H1 (cell line): ENCODE results near the gene IL31RA. TPM values are rescaled to one million over a fixed set of nuclear protein-coding genes. Genes with fewer than 3 reads are reported as not detected.

Experiments used
- CTCF ChIA-PET: fragments of 300-600 bp; sonication (Branson Sonifier 250); formaldehyde crosslinking; loops from one replicate; lab custom pipeline; 2021; ENCODE audit not compliant: partially characterized antibody; lab: Charles Lee
- POLR2A ChIA-PET: fragments of 300-600 bp; sonication (Branson Sonifier 250); formaldehyde crosslinking; loops from one replicate; lab custom pipeline; 2021; ENCODE audit warnings: inconsistent platforms; ENCODE audit not compliant: partially characterized antibody; lab: Charles Lee
- DNase-seq, 2 experiments: peaks; one replicate each; pipeline versions ENCODE4 v3.0.0 to v3.0.0-alpha.2; 2010 to 2022; ENCODE audit warnings: low spot score in 2 of 2, low read depth in 1 of 2, mixed read lengths in 1 of 2
- FAIRE-seq: peaks from 2 replicates; lab custom pipeline; 2011; peaks lifted over from hg19 to GRCh38; lab: Jason Lieb, UNC
- H2AFZ ChIP-seq: 2 replicates; pipeline ENCODE4 v1.8.1; 2012; ENCODE audit warnings: low read length, inconsistent platforms
- H2AK5ac ChIP-seq: 2 replicates; pipeline ENCODE4 v1.6.1; 2013; ENCODE audit warnings: low read depth, low read length
- H2BK120ac ChIP-seq: replicated peaks from 2 replicates; pipeline ENCODE3; 2013; ENCODE audit warnings: low read depth, low read length, inconsistent platforms
- H2BK12ac ChIP-seq: 2 replicates; pipeline ENCODE4 v1.6.1; 2013; ENCODE audit warnings: low read depth, low read length
- H2BK15ac ChIP-seq: 2 replicates; pipeline ENCODE4 v1.6.1; 2013; ENCODE audit warnings: low read length
- H2BK20ac ChIP-seq: 2 replicates; pipeline ENCODE4 v1.6.1; 2013; ENCODE audit warnings: low read length
- H2BK5ac ChIP-seq: 2 replicates; pipeline ENCODE4 v1.6.1; 2013; ENCODE audit warnings: low read depth, low read length
- H3K14ac ChIP-seq: 2 replicates; pipeline ENCODE4 v1.6.1; 2013; ENCODE audit warnings: inconsistent platforms; ENCODE audit not compliant: insufficient read length
- H3K18ac ChIP-seq: 2 replicates; pipeline ENCODE4 v1.6.1; 2013; ENCODE audit warnings: low read length; ENCODE audit errors: extremely low read depth
- H3K23ac ChIP-seq: 2 replicates; pipeline ENCODE4 v1.6.1; 2013; ENCODE audit warnings: inconsistent platforms; ENCODE audit not compliant: insufficient read length
- H3K23me2 ChIP-seq: 2 replicates; pipeline ENCODE4 v1.6.1; 2013; ENCODE audit warnings: low read depth, low read length
- H3K27ac ChIP-seq: 2 replicates; pipeline ENCODE4 v1.6.1; 2011; ENCODE audit warnings: low read depth, low read length, inconsistent platforms
- H3K27me3 ChIP-seq, 4 experiments: replicated peaks in 1 of 4; 1 replicate in 1 of 4; 2 replicates in 3 of 4; pipeline versions ENCODE4 v1.6.1 to v1.8.1; 2011 to 2013; ENCODE audit warnings: low read length in 3 of 4, mild to moderate bottlenecking in 3 of 4, inconsistent platforms in 2 of 4, mixed read lengths in 2 of 4, moderate library complexity in 1 of 4; ENCODE audit not compliant: control insufficient read depth in 3 of 4, insufficient read depth in 3 of 4; ENCODE audit errors: extremely low read depth in 1 of 4
- H3K36me3 ChIP-seq, 4 experiments: 2 replicates each; pipeline versions ENCODE4 v1.6.1 to v1.8.1; 2011 to 2013; ENCODE audit warnings: mild to moderate bottlenecking in 4 of 4, low read length in 3 of 4, moderate library complexity in 2 of 4, control low read depth in 1 of 4, inconsistent platforms in 1 of 4; ENCODE audit not compliant: insufficient read depth in 4 of 4, control insufficient read depth in 2 of 4
- H3K4ac ChIP-seq: replicated peaks from 2 replicates; pipeline ENCODE3; 2013; ENCODE audit warnings: low read length, low read depth, mixed read lengths, inconsistent platforms; ENCODE audit not compliant: insufficient read length
- H3K4me1 ChIP-seq, 4 experiments: replicated peaks in 1 of 4; 1 replicate in 1 of 4; 2 replicates in 3 of 4; pipeline versions ENCODE4 v1.6.1 to v1.8.1; 2011 to 2013; ENCODE audit warnings: low read length in 3 of 4, inconsistent platforms in 2 of 4, mixed read lengths in 1 of 4; ENCODE audit not compliant: insufficient read depth in 4 of 4, control insufficient read depth in 3 of 4
- H3K4me2 ChIP-seq, 2 experiments: 2 replicates each; pipeline versions ENCODE4 v1.6.1 to v1.8.1; 2011 to 2013; ENCODE audit warnings: low read depth in 2 of 2, low read length in 2 of 2, control low read depth in 1 of 2, inconsistent platforms in 1 of 2, mild to moderate bottlenecking in 1 of 2; ENCODE audit not compliant: insufficient read depth in 1 of 2
- H3K4me3 ChIP-seq, 4 experiments: fragments of 200-600, 300-600 bp in 1 of 4; sonication (generic), shearing (Covaris generic), sonication (Bioruptor Twin) in 1 of 4; 2 replicates each; pipeline versions ENCODE4 v1.5.1 to v1.8.1; 2011 to 2016; ENCODE audit warnings: low read length in 4 of 4, low read depth in 3 of 4, control low read depth in 2 of 4, inconsistent platforms in 2 of 4, mild to moderate bottlenecking in 2 of 4, mixed read lengths in 1 of 4, moderate library complexity in 1 of 4; ENCODE audit not compliant: insufficient read depth in 2 of 4; ENCODE audit errors: extremely low read depth in 1 of 4
- H3K56ac ChIP-seq: replicated peaks from 2 replicates; pipeline ENCODE3; 2013; ENCODE audit warnings: low read depth, mild to moderate bottlenecking, mixed read lengths, low read length, inconsistent platforms; ENCODE audit not compliant: insufficient read length
- H3K79me1 ChIP-seq: 2 replicates; pipeline ENCODE4 v1.6.1; 2013; ENCODE audit warnings: low read depth, low read length, control low read depth
- H3K79me2 ChIP-seq, 2 experiments: 2 replicates each; pipeline versions ENCODE4 v1.6.1 to v1.8.1; 2012 to 2013; ENCODE audit warnings: low read length in 2 of 2, mild to moderate bottlenecking in 2 of 2, inconsistent platforms in 1 of 2; ENCODE audit not compliant: insufficient read depth in 2 of 2, control insufficient read depth in 1 of 2
- H3K9ac ChIP-seq, 4 experiments: replicated peaks in 1 of 4; 1 replicate in 1 of 4; 2 replicates in 3 of 4; pipeline versions ENCODE4 v1.6.1 to v1.8.1; 2011 to 2013; ENCODE audit warnings: low read depth in 3 of 4, low read length in 3 of 4, control low read depth in 2 of 4, mild to moderate bottlenecking in 2 of 4, moderate library complexity in 2 of 4, inconsistent platforms in 1 of 4; ENCODE audit errors: extremely low read depth in 1 of 4
- H3K9me3 ChIP-seq, 2 experiments: 2 replicates each; pipeline versions ENCODE4 v1.6.1 to v1.8.1; 2012 to 2013; ENCODE audit warnings: mild to moderate bottlenecking in 2 of 2, moderate library complexity in 2 of 2, control low read depth in 1 of 2, inconsistent platforms in 1 of 2, low read depth in 1 of 2, low read length in 1 of 2, mixed read lengths in 1 of 2; ENCODE audit not compliant: insufficient read depth in 2 of 2
- H4K20me1 ChIP-seq, 2 experiments: replicated peaks in 1 of 2; 2 replicates each; pipeline versions ENCODE3 to v1.8.1; 2011 to 2013; ENCODE audit warnings: inconsistent platforms in 2 of 2, low read length in 2 of 2, mild to moderate bottlenecking in 1 of 2; ENCODE audit not compliant: insufficient read depth in 2 of 2, control insufficient read depth in 1 of 2
- H4K5ac ChIP-seq: 2 replicates; pipeline ENCODE4 v1.6.1; 2013; ENCODE audit warnings: low read length, low read depth, mixed read lengths, inconsistent platforms; ENCODE audit not compliant: insufficient read length
- H4K8ac ChIP-seq: 2 replicates; pipeline ENCODE4 v1.8.0; 2013; ENCODE audit warnings: mild to moderate bottlenecking, moderate library complexity, low read length, inconsistent platforms; ENCODE audit not compliant: insufficient read depth; ENCODE audit errors: extremely low read depth
- H4K91ac ChIP-seq: replicated peaks from 2 replicates; pipeline ENCODE3; 2013; ENCODE audit warnings: low read length, mixed read lengths, inconsistent platforms; ENCODE audit not compliant: insufficient read length
- GTF2F1 ChIP-seq: IDR thresholded peaks from 2 replicates; pipeline ENCODE4 v1.6.1; 2012; ENCODE audit warnings: low read depth, low read length, improper control_type of control experiment, borderline replicate concordance
- HDAC2 ChIP-seq, 2 experiments: fragments of 300-600 bp in 1 of 2; sonication (generic) in 1 of 2; IDR thresholded peaks; 2 replicates each; pipeline ENCODE4 v1.6.1; 2011 to 2012; ENCODE audit warnings: low read depth in 2 of 2, low read length in 2 of 2, mild to moderate bottlenecking in 2 of 2, moderate library complexity in 2 of 2, borderline replicate concordance in 1 of 2, inconsistent platforms in 1 of 2
- JUND ChIP-seq: IDR thresholded peaks from 2 replicates; pipeline ENCODE4 v1.6.1; 2011; ENCODE audit warnings: mild to moderate bottlenecking, improper control_type of control experiment, low read length
- KDM1A ChIP-seq: fragments of 200-600, 300-600 bp; sonication (generic); IDR thresholded peaks from 2 replicates; pipeline ENCODE4 v1.7.1; 2016; ENCODE audit warnings: mild to moderate bottlenecking, low read length, borderline replicate concordance
- KDM4A ChIP-seq: IDR thresholded peaks from one replicate; pipeline ENCODE4 v1.7.1; 2012; ENCODE audit warnings: low read depth, mild to moderate bottlenecking, moderate library complexity, low read length, inconsistent platforms; ENCODE audit not compliant: severe bottlenecking
- POLR2A ChIP-seq, 2 experiments: IDR thresholded peaks; 1 replicate in 1 of 2; 2 replicates in 1 of 2; pipeline ENCODE4 v1.6.1; 2011; ENCODE audit warnings: low read depth in 2 of 2, low read length in 2 of 2, mild to moderate bottlenecking in 2 of 2; ENCODE audit errors: control extremely low read depth in 1 of 2
- SIX5 ChIP-seq: IDR thresholded peaks from 2 replicates; pipeline ENCODE4 v1.6.1; 2011; ENCODE audit warnings: mild to moderate bottlenecking, low read depth, low read length
- SUZ12 ChIP-seq: fragments of 200-600 bp; sonication (generic); IDR thresholded peaks from 2 replicates; pipeline ENCODE4 v1.6.1; 2012; ENCODE audit warnings: mild to moderate bottlenecking, inconsistent platforms, low read length, moderate library complexity, mixed read lengths
- TAF7 ChIP-seq: optimal IDR thresholded peaks from 2 replicates; pipeline ENCODE3; 2011; ENCODE audit warnings: low read depth, mild to moderate bottlenecking, inconsistent platforms, low read length, moderate library complexity, borderline replicate concordance
- WGBS, 2 experiments: shearing (Covaris generic) in 1 of 2; methylation state at CpG; one replicate each; pipeline versions ENCODE4 v1.1.6 to v1.1.7; 2013 to 2015; ENCODE audit warnings: low lambda C conversion rate in 2 of 2, mixed read lengths in 2 of 2, inconsistent platforms in 1 of 2, low coverage in 1 of 2, missing lambda C conversion rate in 1 of 2; ENCODE audit not compliant: insufficient replicate concordance in 2 of 2, insufficient coverage in 1 of 2, insufficient read length in 1 of 2; ENCODE audit errors: extremely low coverage in 1 of 2, missing lambda C conversion rate in 1 of 2; 5-methylcytosine and 5-hydroxymethylcytosine counted together
- polyA plus RNA-seq, 7 experiments: library from polyadenylated mRNA; depleted of rRNA in 3 of 7; stranded (reverse) in 5 of 7; unstranded in 2 of 7; fragments of >200 nt in 5 of 7; fragments of 200-250 nt in 2 of 7; gene quantifications; 1 replicate in 5 of 7; 2 replicates in 1 of 7; 4 replicates in 1 of 7; pipeline versions ENCODE4 v1.2.1 to v1.2.3, GENCODE V29; 2011 to 2013; ENCODE audit warnings: missing spikeins in 2 of 7, mixed read lengths in 2 of 7
- total RNA-seq: library from RNA; stranded (reverse); fragmentation: NEBNext Ultra II Directional; extraction: Animal tissue kit (Norgen Biotek cat#: 25700); gene quantifications from 2 replicates; pipeline ENCODE4 v1.2.1, GENCODE V29; 2021

IL31RA gene
- total and polyA plus RNA-seq, 2 of the 8 experiments (the other 6 are each of a cell fraction or from before 2014, with no cell fraction given) = not detected

DNA sequence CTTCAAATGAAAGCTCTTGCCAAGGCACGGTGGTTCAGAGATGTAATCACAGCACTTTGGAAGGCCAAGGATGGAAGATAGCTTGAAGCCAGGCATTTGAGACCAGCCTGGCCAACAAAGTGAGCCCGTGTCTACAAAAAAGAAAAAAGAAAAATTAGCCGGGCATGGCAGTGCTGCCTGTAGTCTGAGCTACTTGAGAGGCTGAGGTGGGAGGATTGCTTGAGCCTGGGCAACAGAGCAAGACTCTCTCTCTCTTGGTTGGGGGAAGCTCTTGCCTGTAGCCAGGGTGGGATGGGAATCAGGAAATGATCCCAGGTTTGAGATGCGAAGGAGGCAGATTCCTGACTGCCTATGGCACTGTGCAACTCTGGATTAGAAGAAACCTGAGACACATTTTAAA, 81.5 kb downstream of the IL31RA start:
- no peak overlapping the region for H4K5ac ChIP-seq
- ChIA-PET POLR2A (no interaction called here), CTCF (interaction anchor here (0.6 to 1.2 kb wide), 6 partner anchors 23 to 538 kb away, joined by 3 to 4 read pairs (median 3); no protein-coding TSS in a partner anchor)
- no peak overlapping the region for H3K4ac ChIP-seq
- H3K4me3 ChIP-seq = no peak overlapping the region
- H3K14ac ChIP-seq = no peak overlapping the region
- no peaks in the 10 kb centered on the region for H3K23me2 ChIP-seq
- no peaks in the 10 kb centered on the region for H3K79me2 ChIP-seq
- no peaks in the 10 kb centered on the region for H3K36me3 ChIP-seq
- H4K91ac ChIP-seq = no peak overlapping the region
- no peak overlapping the region for H2BK120ac ChIP-seq
- no peak overlapping the region for H2BK5ac ChIP-seq
- H3K18ac ChIP-seq = no peak overlapping the region
- TF ChIP-seq HDAC2 (IDR thresholded peaks at IDR 0.05; ENCODE audit: borderline replicate concordance in 1 of 2, low read depth in 2 of 2, low read length in 2 of 2) (no peak), POLR2A (IDR thresholded peaks at IDR 0.05; ENCODE audit: control extremely low read depth in 1 of 2, low read depth in 2 of 2, low read length in 2 of 2) (no peak), KDM1A (no peak), JUND (no peak), SIX5 (no peak), GTF2F1 (no peak), SUZ12 (no peak), TAF7 (no peak), KDM4A (no peak)
- H3K27ac ChIP-seq = no peak overlapping the region
- FAIRE-seq (no peak), DNase-seq (no peak)
- no peak overlapping the region for H3K9ac ChIP-seq
- H3K4me2 ChIP-seq = no peak overlapping the region
- no peak overlapping the region for H3K23ac ChIP-seq
- H2BK15ac ChIP-seq = no peak overlapping the region
- no peaks in the 10 kb centered on the region for H3K9me3 ChIP-seq
- no peak overlapping the region for H2BK12ac ChIP-seq
- whole genome bisulfite sequencing, 2 experiments = 88% methylated on average over 4 of the region's 4 CpGs; no CpG with 5 or more reads in 1 of the 2 experiments
- no peak overlapping the region for H2AFZ ChIP-seq
- no peak overlapping the region for H3K56ac ChIP-seq
- peaks cover 0 to 1% (median 0%) of the 10 kb centered on the region in 4 experiments; a peak in 1 of 7 replicates for H3K27me3 ChIP-seq
- no peak overlapping the region for H2BK20ac ChIP-seq
- H3K79me1 ChIP-seq = no peaks in the 10 kb centered on the region
- no peak overlapping the region for H2AK5ac ChIP-seq
- no peaks in the 10 kb centered on the region for H4K20me1 ChIP-seq
- no peak overlapping the region for H4K8ac ChIP-seq
- no peaks in the 10 kb centered on the region for H3K4me1 ChIP-seq
